Mesenchymal stem cell (in vitro differentiated cells and primary cell): ENCODE data around the gene CDKN2C.

Experiments
- DNase-seq: peaks from one replicate; pipeline ENCODE4 v3.0.0-alpha.2; 2013
- H2AFZ ChIP-seq: one replicate; pipeline ENCODE4 v1.6.1; 2013; ENCODE audit warnings: low read depth, mild to moderate bottlenecking, control low read depth, inconsistent platforms, low read length, moderate library complexity
- H2AK5ac ChIP-seq: 2 replicates; pipeline ENCODE4 v1.6.1; 2013; ENCODE audit warnings: low read length, moderate library complexity, mild to moderate bottlenecking, inconsistent platforms; ENCODE audit not compliant: severe bottlenecking
- H2BK120ac ChIP-seq: one replicate; pipeline ENCODE4 v1.6.1; 2013; ENCODE audit warnings: low read depth, mild to moderate bottlenecking, inconsistent platforms, low read length, moderate library complexity
- H2BK12ac ChIP-seq, 2 experiments: one replicate each; pipeline ENCODE4 v1.6.1; 2013; ENCODE audit warnings: inconsistent platforms in 2 of 2, low read length in 2 of 2, mild to moderate bottlenecking in 2 of 2, moderate library complexity in 2 of 2, control low read depth in 1 of 2
- H2BK15ac ChIP-seq: one replicate; pipeline ENCODE4 v1.6.1; 2013; ENCODE audit warnings: mild to moderate bottlenecking, low read depth, inconsistent platforms; ENCODE audit not compliant: poor library complexity, severe bottlenecking
- H2BK5ac ChIP-seq: 2 replicates; pipeline ENCODE4 v1.6.1; 2013; ENCODE audit warnings: low read depth, mild to moderate bottlenecking, low read length, control low read depth, inconsistent platforms; ENCODE audit not compliant: poor library complexity, severe bottlenecking
- H3K14ac ChIP-seq, 2 experiments: one replicate each; pipeline ENCODE4 v1.6.1; 2013; ENCODE audit warnings: inconsistent platforms in 2 of 2, low read length in 2 of 2, control low read depth in 1 of 2, mild to moderate bottlenecking in 1 of 2, moderate library complexity in 1 of 2
- H3K18ac ChIP-seq, 2 experiments: one replicate each; pipeline ENCODE4 v1.6.1; 2013; ENCODE audit warnings: inconsistent platforms in 2 of 2, low read length in 2 of 2, control low read depth in 1 of 2, low read depth in 1 of 2, mild to moderate bottlenecking in 1 of 2
- H3K23ac ChIP-seq, 2 experiments: one replicate each; pipeline ENCODE4 v1.6.1; 2013; ENCODE audit warnings: inconsistent platforms in 2 of 2, low read length in 2 of 2, mild to moderate bottlenecking in 2 of 2, moderate library complexity in 2 of 2, control low read depth in 1 of 2
- H3K27ac ChIP-seq: 2 replicates; pipeline ENCODE4 v1.5.1; 2013; ENCODE audit warnings: mild to moderate bottlenecking, moderate library complexity, low read length, control low read depth, inconsistent platforms; ENCODE audit not compliant: poor library complexity, severe bottlenecking
- H3K27me3 ChIP-seq, 2 experiments: 2 replicates each; pipeline versions ENCODE4 v1.6.1 to v1.7.0; 2013; ENCODE audit warnings: low read length in 2 of 2, mild to moderate bottlenecking in 2 of 2, moderate library complexity in 2 of 2, control low read depth in 1 of 2, inconsistent platforms in 1 of 2; ENCODE audit not compliant: control insufficient read depth in 1 of 2, insufficient read depth in 1 of 2
- H3K36me3 ChIP-seq, 2 experiments: 2 replicates each; pipeline versions ENCODE4 v1.6.1 to v1.7.0; 2013; ENCODE audit warnings: low read length in 2 of 2, control low read depth in 1 of 2, inconsistent platforms in 1 of 2, low read depth in 1 of 2, mild to moderate bottlenecking in 1 of 2; ENCODE audit not compliant: insufficient read depth in 2 of 2, control insufficient read depth in 1 of 2
- H3K4ac ChIP-seq, 2 experiments: one replicate each; pipeline ENCODE4 v1.6.1; 2013; ENCODE audit warnings: inconsistent platforms in 2 of 2, low read length in 2 of 2, mild to moderate bottlenecking in 2 of 2, moderate library complexity in 2 of 2, control low read depth in 1 of 2, low read depth in 1 of 2
- H3K4me1 ChIP-seq: 2 replicates; pipeline ENCODE4 v1.6.1; 2013; ENCODE audit warnings: low read depth, low read length, control low read depth; ENCODE audit not compliant: control insufficient read depth, insufficient read depth
- H3K4me2 ChIP-seq: 2 replicates; pipeline ENCODE4 v1.6.1; 2013; ENCODE audit warnings: low read length, mild to moderate bottlenecking, inconsistent platforms; ENCODE audit not compliant: poor library complexity, severe bottlenecking
- H3K4me3 ChIP-seq, 2 experiments: 2 replicates each; pipeline versions ENCODE4 v1.5.1 to v1.7.0; 2013; ENCODE audit warnings: low read length in 2 of 2, mild to moderate bottlenecking in 2 of 2, control low read depth in 1 of 2, low read depth in 1 of 2; ENCODE audit not compliant: insufficient read depth in 1 of 2
- H3K79me1 ChIP-seq: replicated peaks from 2 replicates; pipeline ENCODE4 v1.6.1; 2013; ENCODE audit warnings: mild to moderate bottlenecking, control low read depth, low read length, inconsistent platforms; ENCODE audit not compliant: poor library complexity, severe bottlenecking
- H3K9ac ChIP-seq: 2 replicates; pipeline ENCODE4 v1.7.0; 2013; ENCODE audit warnings: mild to moderate bottlenecking, low read length, moderate library complexity
- H3K9me3 ChIP-seq: 2 replicates; pipeline ENCODE4 v1.7.0; 2013; ENCODE audit warnings: mild to moderate bottlenecking, low read length; ENCODE audit not compliant: control insufficient read depth
- H4K8ac ChIP-seq: one replicate; pipeline ENCODE4 v1.6.1; 2013; ENCODE audit warnings: inconsistent platforms, mild to moderate bottlenecking, low read length, moderate library complexity
- H4K91ac ChIP-seq: one replicate; pipeline ENCODE4 v1.6.1; 2013; ENCODE audit warnings: mild to moderate bottlenecking, low read length, inconsistent platforms
- WGBS: methylation state at CpG from one replicate; pipeline ENCODE4 v1.1.7; 2013; ENCODE audit warnings: mixed read lengths; 5-methylcytosine and 5-hydroxymethylcytosine counted together

The CDKN2C gene

GRCh38 chr1:50975436-50975835 is 5.4 kb downstream of the CDKN2C start:
- WGBS = no CpG with 5 or more reads among the region's 1 CpG

GRCh38 chr1:50976111-50976889 is 6.3 kb downstream of the CDKN2C start:
- no peaks in the 10 kb centered on the region for H3K79me1 ChIP-seq
- H2AK5ac ChIP-seq = no peak overlapping the region
- H3K27ac ChIP-seq = no peak overlapping the region
- no peak overlapping the region for H2BK12ac ChIP-seq
- no peak overlapping the region for H3K4ac ChIP-seq
- no peak overlapping the region for H4K91ac ChIP-seq
- H3K18ac ChIP-seq = no peak overlapping the region
- WGBS = 10% methylated on average over 16 of the region's 19 CpGs
- H3K9ac ChIP-seq = peak overlapping the region; percentile 93
- H3K27me3 ChIP-seq = peaks cover 0 to 15% of the 10 kb centered on the region in 2 experiments
- DNase-seq = no peak
- H3K4me1 ChIP-seq = peaks cover 12% of the 10 kb centered on the region
- H3K36me3 ChIP-seq = no peaks in the 10 kb centered on the region
- no peak overlapping the region for H3K14ac ChIP-seq
- peak overlapping the region in 1 of 2 experiments; percentile 57 for H3K23ac ChIP-seq
- no peak overlapping the region for H2AFZ ChIP-seq
- no peak overlapping the region for H4K8ac ChIP-seq
- no peak overlapping the region for H2BK5ac ChIP-seq
- peak overlapping the region in 1 of 2 experiments; percentile 87 for H3K4me3 ChIP-seq
- peak overlapping the region; percentile 85 for H3K4me2 ChIP-seq
- no peaks in the 10 kb centered on the region for H3K9me3 ChIP-seq
- H2BK15ac ChIP-seq = no peak overlapping the region
- H2BK120ac ChIP-seq = no peak overlapping the region

More at GRCh38 chr1:50975436-50975835, 5.4 kb downstream of the CDKN2C start:
- Histone ChIP-seq H3K4me1 (peaks cover 12% of the 10 kb centered on the region), H3K9ac (peak overlapping the region; percentile 93), H3K18ac (no peak overlapping the region), H4K8ac (no peak overlapping the region), H2BK5ac (no peak overlapping the region), H3K4me2 (no peak overlapping the region), H3K79me1 (no peaks in the 10 kb centered on the region), H3K14ac (no peak overlapping the region), H3K27me3 (peaks cover 0 to 15% of the 10 kb centered on the region in 2 experiments), H3K27ac (no peak overlapping the region), H3K4ac (no peak overlapping the region), H3K36me3 (no peaks in the 10 kb centered on the region), H3K4me3 (no peak overlapping the region), H2BK12ac (no peak overlapping the region), H2BK120ac (no peak overlapping the region), H2BK15ac (no peak overlapping the region), H2AFZ (no peak overlapping the region), H3K9me3 (no peaks in the 10 kb centered on the region), H3K23ac (no peak overlapping the region), H4K91ac (no peak overlapping the region), H2AK5ac (no peak overlapping the region)
- no peak for DNase-seq

DNA sequence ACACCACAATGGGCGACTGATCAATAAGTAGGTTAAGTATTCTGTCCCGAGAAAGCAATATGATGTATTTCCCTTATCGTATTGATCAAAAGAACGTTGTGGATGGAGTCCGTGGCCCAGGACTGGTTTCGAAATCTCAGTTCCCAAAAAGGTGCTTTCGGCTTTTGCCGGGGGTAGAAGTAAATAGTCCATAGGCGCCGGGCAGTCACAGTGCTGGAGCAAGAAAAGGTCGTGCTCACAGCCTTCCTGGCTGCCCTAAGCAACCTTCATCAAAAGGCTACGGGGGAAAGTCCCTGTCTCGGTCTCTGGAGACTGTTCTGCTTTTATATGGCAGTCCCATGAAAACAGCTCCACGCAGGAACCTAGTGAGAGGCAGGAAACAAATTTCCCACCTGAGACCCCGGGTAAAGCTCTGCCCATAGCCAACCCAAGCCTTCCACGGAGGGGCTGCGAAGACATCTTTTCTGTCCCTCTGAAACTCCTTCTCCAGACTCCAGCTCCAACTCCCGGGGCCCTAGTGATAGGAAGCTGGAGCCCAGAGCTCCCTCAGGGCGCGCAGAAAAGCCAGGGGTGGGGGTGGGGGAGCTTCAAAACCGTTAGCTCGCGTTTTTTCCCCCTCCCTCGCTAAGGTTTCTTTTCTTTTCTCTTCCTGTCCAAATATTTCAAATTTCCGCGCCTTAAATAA is 7.0 kb downstream of the CDKN2C start:
- H3K27me3 ChIP-seq = peaks cover 0 to 15% of the 10 kb centered on the region in 2 experiments
- 5% methylated on average over 25 of the region's 26 CpGs for WGBS

DNA sequence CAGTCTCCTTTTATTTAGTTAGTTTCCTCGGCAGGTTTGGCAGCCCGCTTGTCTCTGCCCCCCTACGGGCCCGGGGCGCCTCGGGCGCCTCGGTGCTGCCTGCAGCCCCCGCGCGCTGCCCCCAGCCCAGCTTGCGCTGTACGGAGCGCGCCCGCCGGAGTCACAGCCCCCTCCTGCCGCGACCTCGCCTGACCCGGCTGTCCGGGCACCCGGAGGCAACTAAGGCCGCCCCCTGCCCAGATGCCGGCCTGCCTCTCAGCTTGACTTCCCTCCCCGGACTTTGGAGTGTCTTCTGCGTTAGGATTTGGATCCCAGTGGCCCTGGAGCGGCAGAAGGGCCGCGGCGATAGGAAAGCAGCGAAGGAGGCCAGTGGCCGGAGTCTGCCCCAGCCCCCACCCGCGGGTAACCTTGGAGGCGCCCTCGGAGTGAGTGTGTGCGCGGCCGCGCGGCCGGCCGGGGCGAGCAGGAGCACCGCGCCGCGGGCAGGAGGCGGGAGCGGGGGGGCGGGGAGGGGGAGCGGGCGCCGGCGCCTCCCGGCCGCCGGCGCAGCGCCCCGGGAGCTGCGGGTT is 7.6 kb downstream of the CDKN2C start:
- Histone ChIP-seq H3K14ac (peak overlapping the region in 1 of 2 experiments; percentile 44), H3K36me3 (no peaks in the 10 kb centered on the region), H2BK12ac (peak overlapping the region in 1 of 2 experiments; percentile 63), H3K9me3 (no peaks in the 10 kb centered on the region), H2AK5ac (no peak overlapping the region), H2BK5ac (no peak overlapping the region), H3K4me3 (peak overlapping the region; percentile 81 to 87), H3K18ac (no peak overlapping the region), H2BK120ac (no peak overlapping the region), H2BK15ac (no peak overlapping the region), H3K23ac (peak overlapping the region in 1 of 2 experiments; percentile 34), H3K27me3 (peaks cover 0 to 15% of the 10 kb centered on the region in 2 experiments), H3K4ac (peak overlapping the region in 1 of 2 experiments; percentile 7), H4K8ac (peak overlapping the region; percentile 45), H2AFZ (peak overlapping the region; percentile 60), H3K27ac (no peak overlapping the region), H3K4me2 (peak overlapping the region; percentile 85), H4K91ac (no peak overlapping the region), H3K9ac (peak overlapping the region; percentile 93), H3K4me1 (peaks cover 12% of the 10 kb centered on the region), H3K79me1 (no peaks in the 10 kb centered on the region)
- DNase-seq = peak; percentile 42
- WGBS = under 1% methylated on average over 51 of the region's 63 CpGs

More for the DNA sequence above, 7.0 kb downstream of the CDKN2C start:
- no peak overlapping the region for H2AK5ac ChIP-seq
- H2AFZ ChIP-seq = peak overlapping the region; percentile 5
- DNase-seq = peak; percentile 49
- H3K23ac ChIP-seq = no peak overlapping the region
- no peak overlapping the region for H2BK15ac ChIP-seq
- peak overlapping the region; percentile 81 to 87 for H3K4me3 ChIP-seq
- no peak overlapping the region for H3K4ac ChIP-seq
- no peak overlapping the region for H4K91ac ChIP-seq
- H4K8ac ChIP-seq = no peak overlapping the region
- no peak overlapping the region for H2BK5ac ChIP-seq
- no peaks in the 10 kb centered on the region for H3K79me1 ChIP-seq
- H3K18ac ChIP-seq = no peak overlapping the region
- no peaks in the 10 kb centered on the region for H3K9me3 ChIP-seq
- H2BK120ac ChIP-seq = no peak overlapping the region
- peaks cover 12% of the 10 kb centered on the region for H3K4me1 ChIP-seq
- H2BK12ac ChIP-seq = no peak overlapping the region
- H3K14ac ChIP-seq = no peak overlapping the region
- H3K27ac ChIP-seq = no peak overlapping the region
- H3K36me3 ChIP-seq = no peaks in the 10 kb centered on the region
- H3K9ac ChIP-seq = peak overlapping the region; percentile 93
- H3K4me2 ChIP-seq = peak overlapping the region; percentile 85
